Astrocyte of the hippocampus (primary cell): ENCODE results near the gene NAB2.
"Not testable (repeated sequence)": the region's sequence is repeated elsewhere in the genome, so short reads cannot be mapped to it uniquely, and the experiment has no call there.

Source experiments
- DNase-seq: peaks from one replicate; pipeline ENCODE4 v3.0.0; 2011; ENCODE audit warnings: low read depth, low spot score

Gene NAB2

GRCh38 chr12:57088354-57089270 lies at the start of gene NAB2:
Gene NAB2, plus strand, starts transcription at chr12:57089114. Its CDS starts 158 bp downstream, at chr12:57089272.
- DNase-seq = peak; percentile 96

GRCh38 chr12:57040211-57040610 lies 48.7 kb upstream of the NAB2 start:
- no peak for DNase-seq

GRCh38 chr12:57040750-57041149 lies 48.2 kb upstream of the NAB2 start:
- no peak for DNase-seq

GRCh38 chr12:57042695-57043094 lies 46.2 kb upstream of the NAB2 start:
- no peak for DNase-seq

GRCh38 chr12:57044468-57044867 lies 44.4 kb upstream of the NAB2 start:
- no peak for DNase-seq

GRCh38 chr12:57044889-57045288 lies 44.0 kb upstream of the NAB2 start:
- no peak for DNase-seq

GRCh38 chr12:57046086-57046791 lies 42.7 kb upstream of the NAB2 start:
- no peak for DNase-seq

- no peak for DNase-seq
Measured at GRCh38 chr12:57046947-57047890, 41.7 kb upstream of the NAB2 start.

GRCh38 chr12:57047981-57048380 lies 40.9 kb upstream of the NAB2 start:
- no peak for DNase-seq

GRCh38 chr12:57048423-57049118 lies 40.3 kb upstream of the NAB2 start:
- no peak for DNase-seq

GRCh38 chr12:57049119-57049446 lies 39.8 kb upstream of the NAB2 start:
- no peak for DNase-seq

GRCh38 chr12:57049890-57050289 lies 39.0 kb upstream of the NAB2 start, which contains the start of gene MYO1A:
Gene MYO1A, minus strand, starts transcription at chr12:57050129. Its CDS starts 1,806 bp downstream, at chr12:57048323.
- peak; percentile 41 for DNase-seq

GRCh38 chr12:57051011-57051410 lies 37.9 kb upstream of the NAB2 start:
- no peak for DNase-seq

GRCh38 chr12:57053146-57053545 lies 35.8 kb upstream of the NAB2 start:
- not testable (repeated sequence) for DNase-seq

GRCh38 chr12:57053901-57054300 lies 35.0 kb upstream of the NAB2 start:
- not testable (repeated sequence) for DNase-seq

- DNase-seq = no peak
Measured at GRCh38 chr12:57055824-57056223, 33.1 kb upstream of the NAB2 start.

GRCh38 chr12:57057067-57057751 lies 31.7 kb upstream of the NAB2 start:
- no peak for DNase-seq

GRCh38 chr12:57058454-57058853 lies 30.5 kb upstream of the NAB2 start:
- no peak for DNase-seq

- DNase-seq = no peak
Measured at GRCh38 chr12:57063991-57064685, 24.8 kb upstream of the NAB2 start.

- DNase-seq = no peak
Measured at GRCh38 chr12:57066245-57066644, 22.7 kb upstream of the NAB2 start.
